Smooth muscle cell of the brain vasculature (primary cell): ENCODE data around the gene ADGRB3.
"Not testable (repeated sequence)": the region's sequence is repeated elsewhere in the genome, so short reads cannot be mapped to it uniquely, and the experiment has no call there.

Experiments used
- DNase-seq: peaks from one replicate; pipeline ENCODE4 v3.0.0-alpha.2; 2012; ENCODE audit warnings: low read depth, low spot score

ADGRB3 gene

DNA sequence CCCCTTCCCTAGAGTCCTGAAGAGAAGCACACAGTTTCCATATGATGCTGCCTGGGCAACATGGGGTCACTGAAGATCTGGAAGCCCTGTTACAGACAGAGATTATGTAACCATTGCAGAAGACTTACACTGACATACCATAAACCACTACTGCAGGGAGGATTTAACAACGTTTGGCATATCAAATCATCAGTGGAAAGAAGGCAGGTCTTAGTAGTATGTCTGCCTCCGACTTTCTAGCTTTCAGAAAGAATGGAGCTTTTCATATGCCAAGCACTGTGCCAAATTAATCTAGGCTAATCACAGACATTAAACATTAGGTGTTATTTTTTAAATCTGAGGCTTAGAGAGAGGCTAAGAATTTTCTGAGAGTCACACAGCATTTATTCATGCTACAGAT lies 144.3 kb downstream of the ADGRB3 start:
- no peak for DNase-seq

DNA sequence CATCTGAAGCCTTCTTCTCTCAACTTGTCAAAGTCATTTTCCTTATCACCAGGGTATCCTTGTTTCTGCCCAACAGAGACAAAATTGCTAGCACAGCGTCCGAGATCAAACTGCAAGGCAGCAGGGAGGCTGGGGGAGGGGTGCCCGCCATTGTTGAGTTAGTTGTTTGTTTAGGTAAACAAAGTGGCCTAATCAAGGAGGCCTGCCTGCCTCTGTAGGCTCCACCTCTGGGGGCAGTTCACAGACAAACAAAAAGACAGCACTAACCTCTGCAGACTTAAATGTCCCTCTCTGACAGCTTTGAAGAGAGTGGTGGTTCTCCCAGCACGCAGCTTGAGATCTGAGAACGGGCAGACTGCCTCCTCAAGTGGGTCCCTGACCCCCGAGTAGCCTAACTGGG lies 155.0 kb downstream of the ADGRB3 start:
- DNase-seq: not testable (repeated sequence)

DNA sequence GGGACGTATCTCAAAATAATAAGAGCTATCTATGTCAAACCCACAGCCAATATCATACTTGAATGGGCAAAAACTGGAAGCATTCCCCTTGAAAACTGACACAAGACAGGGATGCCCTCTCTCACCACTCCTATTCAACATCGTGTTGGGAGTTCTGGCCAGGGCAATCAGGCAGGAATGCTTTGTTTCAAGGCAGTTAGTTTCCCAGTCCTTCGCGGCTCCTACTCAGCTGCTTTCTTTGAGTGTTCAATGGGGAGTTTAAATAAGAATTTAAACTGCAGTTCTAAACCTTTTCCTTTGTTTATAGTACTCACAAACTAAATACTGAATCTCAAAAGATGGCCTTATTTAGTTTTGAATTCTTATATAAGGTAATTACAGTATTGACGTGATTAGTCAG lies 179.9 kb downstream of the ADGRB3 start:
- not testable (repeated sequence) for DNase-seq

DNA sequence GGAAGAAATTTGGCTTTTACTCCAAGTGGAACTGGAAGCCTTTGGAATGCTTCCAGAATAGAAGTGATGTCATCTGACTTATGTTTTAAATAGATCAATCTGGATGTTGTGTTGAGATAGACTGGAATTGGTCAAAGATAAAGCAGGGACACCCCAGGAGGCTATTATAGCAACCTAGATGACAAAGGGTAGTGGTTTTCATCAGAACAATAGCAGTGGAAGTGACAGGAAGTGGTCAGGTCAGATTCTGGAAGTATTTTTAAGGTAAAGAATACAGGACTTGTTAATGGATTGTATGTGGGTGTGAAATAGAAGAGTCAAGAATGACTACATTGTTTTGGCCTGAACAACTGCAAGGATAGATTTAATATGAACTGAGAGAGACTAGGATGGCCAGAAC lies 191.4 kb downstream of the ADGRB3 start:
- DNase-seq: no peak

DNA sequence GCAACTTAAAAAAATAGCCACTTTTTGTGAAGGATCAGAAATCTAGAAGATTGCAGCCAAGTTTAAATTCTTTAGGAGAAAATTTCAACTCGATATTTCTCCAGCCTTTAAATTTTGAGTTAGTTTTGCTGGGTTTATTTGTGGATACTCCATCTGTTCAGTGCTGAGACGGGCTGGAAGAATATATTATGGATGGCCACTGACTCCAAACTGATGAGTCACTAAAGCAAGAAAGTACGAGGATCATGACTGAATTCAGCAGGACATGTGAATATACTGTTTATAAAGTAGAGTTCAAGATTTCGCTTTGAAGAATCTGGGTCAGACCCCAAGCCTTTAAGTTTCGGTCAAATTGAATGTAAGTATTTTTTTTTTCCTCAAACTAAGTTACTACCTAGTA lies 199.5 kb downstream of the ADGRB3 start:
- DNase-seq: no peak

DNA sequence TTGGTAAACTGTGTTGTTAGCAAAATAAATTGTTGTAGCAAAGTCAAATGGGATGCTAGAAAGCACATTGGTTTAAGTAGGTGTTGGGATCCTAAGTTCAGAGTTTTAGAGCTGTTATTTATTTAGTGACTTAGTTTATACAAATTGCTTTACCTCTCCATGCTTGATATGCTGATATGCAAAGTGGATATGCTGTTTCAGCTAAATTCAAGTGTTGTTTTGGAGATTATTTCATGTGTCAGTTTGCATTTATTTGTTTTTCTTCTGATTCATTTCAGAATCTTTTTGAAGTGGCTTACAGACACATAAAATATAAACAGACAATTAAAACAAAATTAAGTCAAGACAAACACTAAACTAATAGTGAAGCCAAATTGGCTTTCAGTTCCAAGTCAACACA lies 203.5 kb downstream of the ADGRB3 start:
- no peak for DNase-seq

DNA sequence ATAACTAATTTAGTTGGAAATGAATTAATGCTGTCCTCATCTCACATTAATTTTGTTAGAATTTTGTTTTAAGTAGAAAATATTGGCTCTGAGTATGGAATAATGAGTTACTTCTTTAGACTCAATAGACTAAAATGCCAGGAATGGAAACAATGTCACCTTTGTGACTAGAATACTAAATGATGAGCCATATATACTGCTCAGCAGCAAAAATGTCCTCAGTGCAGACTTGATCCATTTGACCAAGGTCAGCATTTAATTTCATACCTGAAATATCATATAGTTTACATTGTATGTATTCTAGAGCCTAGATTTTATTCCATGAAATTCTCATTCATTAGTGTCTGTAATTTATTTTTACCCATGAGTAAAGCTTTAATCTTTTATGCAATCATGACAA lies 217.7 kb downstream of the ADGRB3 start:
- no peak for DNase-seq

DNA sequence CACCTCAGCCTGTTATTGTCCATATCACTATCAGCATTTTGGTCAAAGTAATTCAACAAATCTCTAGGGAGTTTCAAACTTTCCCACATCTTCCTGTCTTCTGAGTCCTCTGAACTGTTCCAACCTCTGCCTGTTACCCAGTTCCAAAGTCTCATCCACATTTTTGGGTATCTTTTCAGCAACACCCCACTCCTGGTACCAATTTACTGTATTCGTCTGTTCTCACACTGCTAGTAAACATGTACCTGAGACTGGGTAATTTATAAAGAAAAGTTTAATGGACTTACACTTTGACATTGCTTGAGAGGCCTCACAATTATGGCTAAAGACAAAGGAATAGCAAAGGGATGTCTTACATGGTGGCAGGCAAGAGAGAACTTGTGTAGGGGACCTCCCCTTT lies 224.2 kb downstream of the ADGRB3 start:
- no peak for DNase-seq

DNA sequence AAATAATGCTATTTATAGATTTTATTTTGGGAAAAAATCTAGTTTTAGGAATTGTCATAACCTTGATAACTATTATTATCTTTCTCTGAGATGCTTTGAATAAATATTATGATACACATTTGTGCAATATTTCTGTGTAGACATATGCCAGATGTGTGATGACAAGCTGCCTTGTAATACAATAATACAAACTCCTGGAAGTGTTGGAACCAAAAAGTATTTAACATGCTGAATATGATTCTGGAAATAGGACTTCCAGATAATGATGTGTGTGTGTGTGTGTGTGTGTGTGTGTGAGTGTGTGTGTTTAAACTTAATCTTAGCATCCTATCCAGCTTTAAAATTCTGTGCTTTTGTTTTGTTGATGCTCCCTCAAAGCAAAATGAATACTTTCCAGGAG lies 233.6 kb downstream of the ADGRB3 start:
- DNase-seq: no peak

DNA sequence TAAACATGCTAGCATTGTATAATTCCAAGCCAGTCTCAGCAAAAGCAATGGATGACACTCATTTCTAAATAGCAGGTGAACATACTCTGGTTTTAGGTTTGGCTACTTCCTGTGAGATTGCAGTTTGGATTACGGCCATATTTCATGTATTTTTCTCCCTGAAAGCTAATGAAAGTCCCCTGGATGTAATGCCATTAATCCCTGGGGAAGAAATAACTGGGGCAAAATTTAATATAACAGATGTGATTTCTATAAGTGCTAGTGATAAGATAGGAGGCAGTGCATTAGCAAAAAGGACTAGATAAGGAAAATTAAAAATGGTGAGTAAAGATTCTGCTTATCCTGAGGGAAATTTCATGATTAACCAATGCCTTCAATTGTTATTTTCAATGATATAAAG lies 238.2 kb downstream of the ADGRB3 start:
- no peak for DNase-seq

DNA sequence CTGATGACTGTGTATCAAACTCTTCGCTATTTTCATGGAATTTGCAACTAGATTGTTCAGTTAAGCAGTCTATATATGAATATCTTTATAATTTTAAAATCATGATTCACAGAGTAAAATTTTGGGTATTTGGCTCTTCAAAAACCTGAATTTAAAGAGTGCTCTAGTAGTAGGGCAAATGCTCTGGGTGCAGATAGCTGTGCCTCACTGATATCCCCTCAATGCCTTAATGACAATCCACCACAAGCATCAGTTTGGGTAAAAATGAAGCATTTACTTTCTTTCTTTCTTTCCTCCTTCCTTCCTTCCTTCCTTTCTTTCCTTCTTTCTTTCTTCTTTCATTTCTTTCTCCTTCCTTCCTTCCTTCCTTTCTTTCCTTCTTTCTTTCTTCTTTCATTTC lies 239.7 kb downstream of the ADGRB3 start:
- DNase-seq: no peak

DNA sequence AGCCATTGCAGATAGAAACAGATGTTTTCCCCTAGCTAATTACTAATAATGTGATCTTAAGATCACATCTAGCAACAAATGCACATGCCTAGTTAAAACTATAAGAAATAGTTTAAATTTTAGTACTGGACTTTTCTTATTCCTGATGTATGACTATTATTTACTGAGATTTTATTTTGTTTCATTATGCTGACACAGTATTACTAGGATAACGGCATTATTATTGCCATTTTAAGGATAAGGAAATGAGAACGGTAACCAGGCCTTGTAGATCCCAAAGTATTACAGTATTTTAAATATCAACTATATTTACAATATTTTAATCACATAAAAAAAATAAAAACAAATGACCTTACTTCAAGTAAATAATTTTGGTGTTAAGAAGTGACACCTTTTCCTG lies 240.3 kb downstream of the ADGRB3 start:
- DNase-seq: no peak

DNA sequence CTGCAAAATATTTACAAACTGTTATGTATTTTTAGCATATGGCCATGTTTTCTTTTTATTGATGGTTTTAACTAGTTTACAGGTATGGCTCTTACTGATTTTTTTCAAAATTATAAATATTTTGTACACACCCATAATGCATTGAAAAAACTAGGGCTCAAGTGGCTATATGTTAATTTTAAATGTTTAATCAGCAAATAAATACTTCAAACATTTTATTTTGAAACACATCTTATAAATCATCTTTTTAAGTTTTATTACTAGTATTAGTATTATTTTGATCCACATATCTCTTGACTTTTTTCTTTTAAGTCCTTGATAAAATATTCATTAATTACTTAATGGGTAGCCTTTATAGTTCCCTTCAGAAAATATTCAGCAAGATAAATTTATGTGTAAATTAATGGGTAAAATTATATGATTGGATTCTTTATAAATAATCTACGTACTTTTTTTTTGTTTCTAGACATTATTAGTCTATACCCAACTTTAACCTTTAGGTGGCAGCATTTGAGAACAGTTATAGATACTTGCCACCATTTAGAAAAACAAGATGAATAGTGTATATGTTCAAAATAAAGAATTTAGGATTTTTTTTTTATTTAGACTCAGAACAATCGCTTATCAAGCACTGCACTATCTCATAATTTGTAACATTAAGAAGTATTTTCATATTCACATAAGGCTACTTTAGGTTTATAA lies 241.9 kb downstream of the ADGRB3 start:
- no peak for DNase-seq

DNA sequence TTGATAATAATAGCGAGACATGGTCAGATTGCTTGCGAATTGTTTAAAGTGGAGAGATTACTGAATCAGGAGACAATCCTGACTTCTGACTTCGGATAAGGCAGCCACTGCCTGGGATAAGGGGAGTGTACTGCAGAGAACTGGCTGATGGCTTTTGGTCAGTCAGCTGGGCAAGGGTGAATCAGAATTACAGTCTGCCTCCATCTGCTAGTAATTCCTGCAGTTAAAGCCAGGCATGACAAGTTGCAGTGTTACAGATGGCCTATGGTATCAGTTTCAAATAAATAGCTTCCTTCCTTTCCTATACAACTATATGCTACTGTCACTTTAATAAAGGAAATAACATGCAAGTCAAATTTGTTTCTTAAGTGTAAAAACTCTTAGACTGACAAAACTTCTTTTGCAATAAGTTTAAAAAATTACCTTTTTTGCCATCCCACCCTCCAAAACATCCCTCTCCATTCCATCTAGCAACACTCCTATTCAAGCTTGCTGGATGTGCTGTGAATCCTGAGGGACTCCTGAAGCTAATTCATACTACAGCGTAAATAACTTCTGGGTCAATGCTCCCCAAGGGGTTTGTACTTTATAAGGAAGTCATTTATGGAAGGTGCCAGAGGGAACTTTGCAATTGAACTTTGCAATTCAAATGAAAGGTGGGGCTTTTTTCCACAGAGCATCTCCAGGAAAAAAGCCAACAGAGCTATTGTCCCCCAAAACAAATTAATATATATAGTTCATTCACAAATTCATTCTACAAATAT lies 245.2 kb downstream of the ADGRB3 start:
- no peak for DNase-seq

DNA sequence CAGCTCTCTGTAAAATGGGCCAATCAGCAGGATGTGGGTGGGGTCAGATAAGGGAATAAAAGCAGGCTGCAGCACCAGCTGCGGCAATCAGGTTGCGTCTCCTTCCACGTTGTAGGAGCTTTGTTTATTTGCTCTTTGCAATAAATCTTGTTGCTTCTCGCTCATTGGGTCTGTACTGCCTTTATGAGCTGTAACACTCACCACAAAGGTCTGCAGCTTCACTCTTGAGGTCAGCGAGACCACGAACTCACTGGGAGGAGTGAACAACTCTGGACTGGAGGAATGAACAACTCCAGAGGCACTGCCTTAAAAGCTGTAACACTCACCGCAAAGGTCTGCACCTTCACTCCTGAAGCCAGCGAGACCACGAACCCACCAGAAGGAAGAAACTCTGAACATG lies 248.2 kb downstream of the ADGRB3 start:
- not testable (repeated sequence) for DNase-seq

DNA sequence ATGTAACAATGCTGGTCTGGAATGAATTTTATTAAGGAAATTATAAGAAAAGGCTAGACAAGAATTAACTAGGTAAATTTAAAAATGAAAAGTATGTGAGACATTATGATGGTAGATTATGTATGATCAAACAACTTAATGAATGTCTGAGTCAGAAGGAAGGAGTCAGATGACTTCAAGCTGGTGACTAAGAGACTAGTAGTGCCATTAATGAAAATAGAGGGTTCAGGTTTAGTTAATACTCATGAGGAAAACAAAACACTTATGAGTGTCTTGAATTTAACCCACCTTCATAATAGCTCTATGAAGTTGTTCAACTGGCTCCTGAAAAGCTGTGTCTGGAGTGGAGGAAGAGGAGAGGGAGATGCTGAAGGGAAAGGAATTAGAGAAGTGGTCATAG lies 256.3 kb downstream of the ADGRB3 start:
- DNase-seq: no peak

DNA sequence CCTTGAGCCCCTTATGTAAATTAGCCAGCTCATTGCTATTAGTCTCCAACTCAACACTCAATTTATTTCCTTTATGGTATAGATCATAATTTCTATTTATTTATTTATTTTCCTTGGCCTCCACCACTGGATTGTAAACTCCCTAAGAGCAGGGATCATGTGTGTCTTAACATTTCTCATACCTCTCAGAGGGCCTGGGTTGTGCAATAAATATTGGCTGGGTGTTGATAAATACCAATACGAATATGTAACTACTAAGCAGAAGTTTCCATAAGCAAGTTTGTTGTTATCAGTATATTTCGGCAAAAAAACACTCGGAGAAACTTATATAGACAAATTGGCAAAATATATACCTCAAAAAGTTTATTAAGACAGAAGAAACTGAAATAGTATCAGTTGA lies 257.4 kb downstream of the ADGRB3 start:
- DNase-seq: no peak

DNA sequence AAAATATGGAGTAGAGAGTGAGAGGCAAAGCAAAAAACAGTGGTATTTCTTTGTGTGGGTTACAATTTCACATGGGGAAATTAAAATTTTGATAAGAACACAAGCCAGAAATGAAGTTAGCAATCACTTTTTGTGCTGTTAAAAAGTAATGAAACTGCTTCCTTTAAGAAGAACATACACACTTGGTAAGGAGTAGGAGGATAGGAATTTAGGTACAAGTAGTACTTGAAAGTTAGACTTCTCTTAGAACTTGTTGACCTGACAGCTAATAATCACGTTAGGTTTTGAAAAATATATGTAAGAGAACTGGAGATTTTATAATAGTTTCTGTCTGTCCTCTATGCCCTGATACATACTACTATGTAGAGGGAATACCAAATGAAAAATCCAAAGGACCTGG lies 260.8 kb downstream of the ADGRB3 start:
- DNase-seq: no peak

DNA sequence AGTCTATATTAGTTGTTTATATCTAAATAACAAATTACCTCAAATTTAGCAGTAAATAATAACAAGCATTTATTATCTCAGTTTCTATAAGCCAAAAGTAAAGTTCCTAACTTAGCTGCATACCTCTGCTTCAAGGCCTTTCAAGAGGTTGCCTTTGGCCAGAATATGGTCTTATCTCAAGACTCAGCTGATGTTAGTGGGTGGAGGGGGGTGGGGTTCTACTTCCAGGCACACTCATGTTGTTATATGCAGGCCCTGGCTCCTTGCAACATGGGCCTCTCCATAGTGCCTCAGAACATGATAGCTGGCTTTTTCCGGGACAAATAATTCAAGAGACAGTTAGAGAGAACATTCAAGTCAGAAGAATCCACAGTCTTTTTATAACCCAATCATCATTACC lies 266.0 kb downstream of the ADGRB3 start:
- DNase-seq: no peak

DNA sequence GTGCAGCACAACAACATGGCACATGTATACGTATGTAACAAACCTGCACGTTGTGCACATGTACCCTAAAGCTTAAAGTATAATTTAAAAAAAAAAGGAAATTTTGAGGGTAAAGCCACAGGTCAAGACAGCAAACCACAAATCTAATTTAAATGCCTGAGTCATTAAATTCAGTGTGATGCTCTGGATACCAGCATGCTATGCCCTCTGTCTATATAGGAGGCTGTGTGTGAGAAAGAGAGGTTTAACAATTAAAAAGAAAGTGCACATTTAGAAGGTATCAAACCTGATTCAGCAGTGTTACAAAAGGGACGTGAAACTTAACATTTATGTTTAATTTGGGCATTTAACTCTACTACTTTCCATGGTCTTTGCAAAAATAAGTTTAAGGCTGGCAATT lies 276.3 kb downstream of the ADGRB3 start:
- no peak for DNase-seq

DNA sequence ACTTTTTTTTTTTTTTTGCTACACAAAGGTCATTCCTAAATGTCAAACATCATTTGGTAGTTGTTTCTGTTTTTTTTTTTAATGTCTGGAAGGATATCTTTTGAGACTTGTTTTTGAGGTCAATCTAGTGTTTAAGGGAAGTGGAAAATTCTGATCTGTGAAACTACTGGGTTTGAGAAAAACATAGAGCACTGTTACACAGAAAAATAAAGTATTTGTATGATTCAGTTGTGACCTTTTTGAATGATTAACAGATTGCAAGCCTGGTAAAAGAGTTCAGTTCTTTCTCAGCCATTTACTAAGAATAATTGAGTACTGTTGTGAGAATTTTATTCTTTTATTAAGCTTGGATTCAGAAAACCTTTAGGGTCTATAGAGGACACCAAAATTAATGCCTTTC lies 276.7 kb downstream of the ADGRB3 start:
- DNase-seq: no peak

DNA sequence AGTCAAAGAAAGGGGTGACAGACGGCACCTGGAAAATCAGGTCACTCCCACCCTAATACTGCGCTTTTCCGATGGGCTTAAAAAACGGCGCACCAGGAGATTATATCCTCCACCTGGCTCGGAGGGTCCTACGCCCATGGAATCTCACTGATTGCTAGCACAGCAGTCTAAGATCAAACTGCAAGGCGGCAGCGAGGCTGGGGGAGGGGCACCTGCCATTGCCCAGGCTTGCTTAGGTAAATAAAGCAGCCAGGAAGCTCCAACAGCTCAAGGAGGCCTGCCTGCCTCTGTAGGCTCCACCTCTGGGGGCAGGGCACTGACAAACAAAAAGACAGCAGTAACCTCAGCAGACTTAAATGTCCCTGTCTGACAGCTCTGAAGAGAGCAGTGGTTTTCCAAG lies 277.7 kb downstream of the ADGRB3 start:
- not testable (repeated sequence) for DNase-seq

DNA sequence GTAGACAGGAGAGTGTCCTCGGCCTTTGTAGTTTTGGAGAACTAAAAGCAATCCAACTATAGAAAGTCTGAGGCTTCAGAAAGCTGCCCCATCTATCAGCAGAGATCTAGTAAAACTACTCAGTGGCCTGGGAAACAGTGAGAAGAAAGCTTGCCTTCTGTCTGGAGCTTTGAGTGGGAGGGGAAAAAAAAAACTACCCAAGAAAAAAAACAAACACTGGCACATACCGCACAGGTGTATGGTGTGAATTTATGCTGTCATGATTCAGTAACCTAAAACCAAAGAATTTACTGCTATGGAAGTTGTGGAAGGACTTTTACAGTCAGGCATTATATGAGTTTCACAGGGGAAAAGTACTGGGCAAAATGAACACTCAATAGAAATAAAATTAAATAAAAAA lies 280.5 kb downstream of the ADGRB3 start:
- DNase-seq: no peak

DNA sequence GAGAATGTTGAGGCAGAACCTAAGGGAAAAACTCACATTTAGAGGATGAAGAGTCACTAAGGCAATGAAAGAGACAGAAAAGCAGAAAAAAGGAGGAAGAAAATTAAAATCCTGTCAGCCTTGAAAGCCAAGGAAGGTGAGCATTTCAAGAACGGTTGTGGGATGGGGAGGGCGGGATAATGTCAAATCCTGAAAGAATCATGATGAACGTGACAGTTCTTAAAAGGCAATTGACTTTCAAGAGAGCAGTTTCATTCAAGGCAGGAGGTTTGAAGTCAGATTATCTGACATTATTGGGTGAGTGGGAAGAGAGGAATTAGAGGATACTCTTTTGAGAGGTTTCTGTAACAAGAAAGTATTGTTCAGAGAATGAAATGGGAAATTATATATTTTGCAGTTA lies 284.5 kb downstream of the ADGRB3 start:
- no peak for DNase-seq
